Inflammatory macrophage treated with lipopolysaccharide for 4 hours (primary cell): Measurements from ENCODE around the gene C2orf80.
"Not testable (repeated sequence)": the region's sequence is repeated elsewhere in the genome, so short reads cannot be mapped to it uniquely, and the experiment has no call there.

ENCODE experiments used
- DNase-seq: peaks from one replicate; pipeline ENCODE4 v3.0.0-alpha.2; 2020

C2orf80 gene

GRCh38 chr2:208130712-208131110 is 59.1 kb downstream of the C2orf80 start:
- no peak for DNase-seq

GRCh38 chr2:208129744-208130711 is 59.8 kb downstream of the C2orf80 start, which contains the start of gene CRYGC:
Gene CRYGC, minus strand, starts transcription at chr2:208129828. Its CDS starts 36 bp downstream, at chr2:208129792.
- no peak for DNase-seq

GRCh38 chr2:208128136-208128535 is 61.7 kb downstream of the C2orf80 start:
- no peak for DNase-seq

- no peak for DNase-seq
Observed at GRCh38 chr2:208127090-208127489, 62.7 kb downstream of the C2orf80 start.

- DNase-seq: no peak
Observed at GRCh38 chr2:208125251-208125650, 64.6 kb downstream of the C2orf80 start.

GRCh38 chr2:208124013-208124715 is 65.7 kb downstream of the C2orf80 start, which contains the start of gene CRYGD:
Gene CRYGD, minus strand, starts transcription at chr2:208124524. Its CDS starts 51 bp downstream, at chr2:208124473.
- DNase-seq: not testable (repeated sequence)

- DNase-seq: no peak
Observed at GRCh38 chr2:208122248-208122647, 67.6 kb downstream of the C2orf80 start.

- no peak for DNase-seq
Observed at GRCh38 chr2:208118918-208119317, 70.9 kb downstream of the C2orf80 start.

- not testable (repeated sequence) for DNase-seq
Observed at GRCh38 chr2:208117390-208117789, 72.4 kb downstream of the C2orf80 start.
